ENCODE measurements around the gene TNFAIP8L1.

GRCh38 chr19:4641132-4641531 lies 1.8 kb downstream of the TNFAIP8L1 start:
- no peak for TF ChIP-seq POLR2A (IDR thresholded peaks at IDR 0.05)
- no peak for TF ChIP-seq CTCF (IDR thresholded peaks at IDR 0.05)
- no peak for TF ChIP-seq POLR2AphosphoS5 (IDR thresholded peaks at IDR 0.05)
